ENCODE results near the gene ATG4C.

The ATG4C gene

GRCh38 chr1:62882201-62883104 is 98.5 kb downstream of the ATG4C start:
- TF ChIP-seq CTCF (IDR thresholded peaks at IDR 0.05; ENCODE audit: control insufficient read depth, extremely low read depth, insufficient read depth) = no peak
- no peak overlapping the region for H3K4me3 ChIP-seq (ENCODE audit: low read depth, low read length)
- no peak for DNase-seq (ENCODE audit: low read depth)

GRCh38 chr1:62884156-62884740 is 100.3 kb downstream of the ATG4C start:
- TF ChIP-seq CTCF (IDR thresholded peaks at IDR 0.05; ENCODE audit: control insufficient read depth, extremely low read depth, insufficient read depth) = no peak
- no peak for DNase-seq (ENCODE audit: low read depth)
- H3K4me3 ChIP-seq (ENCODE audit: low read depth, low read length) = no peak overlapping the region

GRCh38 chr1:62887799-62888507 is 104.0 kb downstream of the ATG4C start:
- TF ChIP-seq CTCF (IDR thresholded peaks at IDR 0.05; ENCODE audit: control insufficient read depth, extremely low read depth, insufficient read depth) = no peak
- no peak for DNase-seq (ENCODE audit: low read depth)
- no peak overlapping the region for H3K4me3 ChIP-seq (ENCODE audit: low read depth, low read length)

DNA sequence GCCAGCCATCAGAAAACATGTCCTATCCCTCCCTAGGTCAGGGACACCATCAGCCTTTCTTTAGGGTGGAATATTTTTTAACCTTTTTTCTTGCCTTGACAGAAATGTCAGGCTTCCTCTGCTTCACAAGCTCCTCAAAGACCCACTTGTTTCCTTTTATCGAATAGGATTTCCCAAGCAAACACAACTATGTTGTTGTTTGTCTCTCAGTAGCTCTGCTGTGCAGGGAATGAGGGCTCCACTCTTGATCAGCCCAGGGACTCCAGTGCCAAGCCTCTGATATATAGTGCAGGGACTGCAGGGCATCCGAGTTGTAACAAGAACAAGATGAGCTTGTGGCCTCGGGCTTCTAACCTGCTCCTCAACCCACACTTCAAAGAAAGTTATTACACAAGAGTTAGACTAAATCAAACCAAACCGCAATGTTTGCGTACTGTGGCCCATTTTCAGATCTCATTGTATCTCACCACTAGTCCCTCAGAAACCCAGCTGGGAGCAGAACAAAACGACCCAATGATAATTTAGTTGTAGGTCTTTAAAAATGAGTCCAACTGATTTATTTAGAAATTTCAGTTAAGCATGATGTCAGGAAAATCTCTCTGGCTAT is 108.1 kb downstream of the ATG4C start:
- H3K4me3 ChIP-seq (ENCODE audit: low read depth, low read length) = no peak overlapping the region
- no peak for DNase-seq (ENCODE audit: low read depth)
- TF ChIP-seq CTCF (IDR thresholded peaks at IDR 0.05; ENCODE audit: control insufficient read depth, extremely low read depth, insufficient read depth) = no peak

DNA sequence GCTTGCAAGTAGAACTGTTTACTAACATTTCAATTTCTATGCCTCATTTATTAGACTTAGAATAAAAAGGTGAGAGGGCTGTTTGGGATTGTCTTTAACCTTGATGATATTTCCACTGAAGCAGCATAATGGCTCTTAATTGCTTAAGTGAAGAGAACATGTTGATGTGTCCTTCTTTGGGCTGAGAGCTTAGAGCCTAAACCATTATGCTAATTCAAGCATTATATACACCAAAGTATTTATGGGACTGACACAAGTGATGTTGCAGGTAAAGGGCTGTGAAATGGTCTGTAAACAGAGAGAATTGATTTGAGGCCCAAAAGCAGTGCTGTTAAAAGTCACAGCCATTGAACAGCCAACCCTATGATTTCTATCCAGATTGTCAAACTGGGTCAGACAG is 113.9 kb downstream of the ATG4C start:
- H3K4me3 ChIP-seq (ENCODE audit: low read depth, low read length) = no peak overlapping the region
- no peak for TF ChIP-seq CTCF (IDR thresholded peaks at IDR 0.05; ENCODE audit: control insufficient read depth, extremely low read depth, insufficient read depth)
- no peak for DNase-seq (ENCODE audit: low read depth)

GRCh38 chr1:62900566-62900965 is 116.6 kb downstream of the ATG4C start:
- no peak for TF ChIP-seq CTCF (IDR thresholded peaks at IDR 0.05; ENCODE audit: control insufficient read depth, extremely low read depth, insufficient read depth)
- DNase-seq (ENCODE audit: low read depth) = no peak
- H3K4me3 ChIP-seq (ENCODE audit: low read depth, low read length) = no peak overlapping the region

Measured in LNCaP clone FGC (cell line).